ENCODE results near the gene CTNND2. TPM values are rescaled to one million over a fixed set of nuclear protein-coding genes. Genes with fewer than 3 reads are reported as not detected.

Gene CTNND2
- total and polyA plus RNA-seq, 10 of the 15 experiments (the other 5 are each of a cell fraction or from before 2014, with no cell fraction given) = 0.02 to 0.16 (median 0.04) TPM; not detected in 7

- no peaks in the 10 kb centered on the region for H3K79me2 ChIP-seq (ENCODE audit: control insufficient read depth, insufficient read depth, low read length)
- no peak overlapping the region for H3K9ac ChIP-seq (ENCODE audit: control insufficient read depth, insufficient read depth, low read length)
- FAIRE-seq (no peak), ATAC-seq (no peak), DNase-seq (ENCODE audit: low read depth, low spot score) (no peak)
- H3K4me1 ChIP-seq (ENCODE audit: control insufficient read depth, insufficient read depth, low read length) = no peaks in the 10 kb centered on the region
- SMC1A ChIA-PET (ENCODE audit: uncharacterized antibody, unreplicated experiment) = interaction anchor here (1.5 kb wide), 1 partner anchor 9 kb away, joined by 4 read pairs; no protein-coding TSS in a partner anchor
- H3K27ac ChIP-seq (ENCODE audit: control insufficient read depth, insufficient read depth) = no peak overlapping the region
- TF ChIP-seq ZNF622 (IDR thresholded peaks at IDR 0.05) = no peak
- TF ChIP-seq JUND (IDR thresholded peaks at IDR 0.05; ENCODE audit: low read depth, low read length) = no peak
- no peak for TF ChIP-seq NKRF (conservative IDR thresholded peaks at IDR 0.05)
- TF ChIP-seq IKZF2 (IDR thresholded peaks at IDR 0.05) = no peak
- no peak for TF ChIP-seq SMAD1 (IDR thresholded peaks at IDR 0.05; ENCODE audit: low read depth, partially characterized antibody)
- TF ChIP-seq ZBED1 (IDR thresholded peaks at IDR 0.05; ENCODE audit: borderline replicate concordance) = no peak
- TF ChIP-seq NR2F1 (conservative IDR thresholded peaks at IDR 0.05) = no peak
- no peak for TF ChIP-seq IRF4 (IDR thresholded peaks at IDR 0.05; ENCODE audit: low read depth, low read length)
- TF ChIP-seq SREBF2 (IDR thresholded peaks at IDR 0.05; ENCODE audit: low read length) = no peak
- TF ChIP-seq MTA3 (IDR thresholded peaks at IDR 0.05; ENCODE audit: borderline replicate concordance, low read length) = no peak
- no peak for TF ChIP-seq TBL1XR1 (IDR thresholded peaks at IDR 0.05; ENCODE audit: low read depth, low read length)
- TF ChIP-seq NFYB (IDR thresholded peaks at IDR 0.05; ENCODE audit: insufficient read depth, low read depth, low read length) = no peak
- H2AFZ ChIP-seq (ENCODE audit: control insufficient read depth, low read depth, low read length) = no peak overlapping the region
- H4K20me1 ChIP-seq (ENCODE audit: control insufficient read depth, insufficient read depth) = no peaks in the 10 kb centered on the region
- no peaks in the 10 kb centered on the region for H3K36me3 ChIP-seq (ENCODE audit: control insufficient read depth in 2 of 2, insufficient read depth in 2 of 2, low read length in 1 of 2)
- in situ Hi-C loops (cut with MboI) (no loop called here), intact Hi-C loops (cut with micrococcal nuclease; ENCODE audit: unreplicated experiment) (no loop called here)
- H3K4me3 ChIP-seq = no peak overlapping the region
- 6% methylated on average over 2 of the region's 2 CpGs for WGBS (ENCODE audit: insufficient coverage, insufficient replicate concordance, low lambda C conversion rate, missing lambda C conversion rate)
- no peaks in the 10 kb centered on the region for H3K27me3 ChIP-seq (replicated peaks in 1 of 2; ENCODE audit: control insufficient read depth in 2 of 2, insufficient read depth in 2 of 2, low read length in 1 of 2)
- BruUV-seq (replicated peaks) = no TSS peak
- CTCF ChIA-PET = no interaction called here
- no peak overlapping the region for H3K4me2 ChIP-seq (ENCODE audit: control insufficient read depth, insufficient read depth)
- RAD21 ChIA-PET (ENCODE audit: unreplicated experiment) = no interaction called here
- POLR2A ChIA-PET = no interaction called here
- H3K9me3 ChIP-seq (replicated peaks; ENCODE audit: control insufficient read depth, insufficient read depth, low read length) = no peaks in the 10 kb centered on the region
Observed at GRCh38 chr5:11322133-11322532, 582.1 kb downstream of the CTNND2 start.

Data from GM12878 (cell line).